IgD-negative memory B cell (primary cell): ENCODE results near the gene HIPK2. TPM values are rescaled to one million over a fixed set of nuclear protein-coding genes. Genes with fewer than 3 reads are reported as not detected.
A peak's percentile ranks its signal among the peaks of the same experiment; 100 is the strongest.
"Not testable (repeated sequence)": the region's sequence is repeated elsewhere in the genome, so short reads cannot be mapped to it uniquely, and the experiment has no call there.

Experiments used
- H3K27ac Mint-ChIP-seq, 3 donors: one replicate each; pipeline ENCODE4 v1.8.0; 2020 to 2022; ENCODE audit warnings: mild to moderate bottlenecking in 3 of 3, mixed read lengths in 3 of 3, moderate library complexity in 1 of 3
- H3K27me3 Mint-ChIP-seq: one replicate; pipeline ENCODE4 v1.8.0; 2021; ENCODE audit warnings: mixed read lengths
- H3K36me3 Mint-ChIP-seq: one replicate; pipeline ENCODE4 v1.8.0; 2020; ENCODE audit warnings: mild to moderate bottlenecking, mixed read lengths
- H3K4me1 Mint-ChIP-seq, 3 donors: one replicate each; pipeline ENCODE4 v1.8.0; 2020 to 2022; ENCODE audit warnings: mixed read lengths in 3 of 3, mild to moderate bottlenecking in 1 of 3
- H3K4me3 Mint-ChIP-seq, 4 donors: one replicate each; pipeline ENCODE4 v1.8.0; 2020 to 2022; ENCODE audit warnings: mild to moderate bottlenecking in 4 of 4, mixed read lengths in 4 of 4, moderate library complexity in 3 of 4
- H3K9me3 Mint-ChIP-seq, 3 donors: one replicate each; pipeline ENCODE4 v1.8.0; 2020 to 2021; ENCODE audit warnings: mixed read lengths in 3 of 3, mild to moderate bottlenecking in 1 of 3
- polyA plus RNA-seq: library from polyadenylated mRNA; unstranded; fragments of 300-500 nt; fragmentation: Illumina TruSeq; gene quantifications from one replicate; pipeline ENCODE4 v1.2.3, GENCODE V29; 2021

Gene HIPK2
- polyA plus RNA-seq, 1 donor from 2014 or later: 5.5 TPM

DNA sequence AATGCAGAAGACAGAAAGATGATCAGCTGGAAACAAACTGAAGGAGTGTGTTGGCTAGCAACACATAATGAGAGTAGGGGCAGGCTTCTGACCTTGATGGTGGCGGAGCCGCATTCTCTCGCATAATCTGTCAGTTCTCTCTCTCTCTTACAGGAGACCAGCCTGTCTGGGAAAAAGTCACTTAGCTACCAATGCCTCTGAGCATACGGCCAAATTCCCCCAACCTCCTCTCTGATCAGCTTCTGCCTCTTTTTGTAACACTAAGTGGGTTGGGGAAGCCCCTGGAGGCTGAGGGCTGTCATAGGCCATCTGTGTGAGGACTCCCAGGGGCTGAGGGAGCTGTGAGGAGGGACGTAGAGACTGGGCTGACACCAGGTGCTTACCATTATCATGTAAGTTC, 104.6 kb downstream of the HIPK2 start:
- peaks cover 31 to 45% (median 45%) of the 10 kb centered on the region in 3 donors for H3K4me1 Mint-ChIP-seq
- peak overlapping the region in 3 of 4 donors; percentile 23 to 82 (median 60) for H3K4me3 Mint-ChIP-seq
- H3K36me3 Mint-ChIP-seq: peaks cover 15% of the 10 kb centered on the region
- no peaks in the 10 kb centered on the region for H3K9me3 Mint-ChIP-seq
- no peaks in the 10 kb centered on the region for H3K27me3 Mint-ChIP-seq
- H3K27ac Mint-ChIP-seq: peak overlapping the region; percentile 75 to 93 (median 83)

DNA sequence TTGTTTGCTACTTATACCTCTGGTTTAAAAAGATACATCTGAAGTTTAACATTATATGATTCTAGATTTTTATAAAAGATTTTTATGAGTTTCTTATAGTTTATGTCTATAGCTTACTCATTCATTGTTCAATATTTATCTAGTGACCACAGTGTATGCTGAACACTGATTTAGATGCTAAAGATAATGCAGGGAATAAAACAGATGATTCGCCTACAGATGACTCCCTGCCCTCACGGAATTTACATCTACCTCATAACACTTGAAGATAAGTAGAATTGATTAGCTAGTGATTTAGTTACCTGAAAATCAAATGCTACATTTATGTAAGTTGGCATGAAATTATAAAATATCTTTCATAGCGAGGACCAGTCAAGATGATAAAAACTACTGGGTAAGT, 105.8 kb downstream of the HIPK2 start:
- Mint-ChIP-seq H3K4me1 (peaks cover 31 to 40% (median 38%) of the 10 kb centered on the region in 3 donors), H3K27ac (no peak overlapping the region)

DNA sequence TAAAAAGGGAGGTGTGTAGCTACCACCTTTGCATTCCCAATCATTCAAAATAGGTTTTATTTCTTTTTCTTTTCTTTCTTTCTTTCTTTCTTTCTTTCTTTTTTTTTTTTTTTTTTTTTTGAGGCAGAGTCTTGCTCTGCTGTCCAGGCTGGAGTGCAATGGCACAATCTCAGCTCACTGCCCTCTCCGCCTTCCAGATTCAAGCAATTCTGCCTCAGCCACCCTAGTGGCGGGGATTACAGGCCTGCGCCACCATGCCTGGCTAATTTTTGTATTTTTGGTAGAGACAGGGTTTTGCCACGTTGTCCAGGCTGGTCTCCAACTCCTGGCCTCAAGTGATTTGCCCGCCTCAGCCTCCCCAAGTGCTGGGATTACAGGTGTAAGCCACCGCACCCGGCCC, 107.1 kb downstream of the HIPK2 start:
- not testable (repeated sequence) for H3K27me3 Mint-ChIP-seq, H3K4me3 Mint-ChIP-seq, H3K9me3 Mint-ChIP-seq, H3K27ac Mint-ChIP-seq
- peaks cover 22 to 31% (median 31%) of the 10 kb centered on the region in 3 donors for H3K4me1 Mint-ChIP-seq
- H3K36me3 Mint-ChIP-seq: peaks cover 17% of the 10 kb centered on the region

More for the DNA sequence above, 105.8 kb downstream of the HIPK2 start:
- no peak overlapping the region for H3K4me3 Mint-ChIP-seq
- no peaks in the 10 kb centered on the region for H3K9me3 Mint-ChIP-seq
- H3K36me3 Mint-ChIP-seq: peaks cover 13% of the 10 kb centered on the region
- H3K27me3 Mint-ChIP-seq: no peaks in the 10 kb centered on the region

DNA sequence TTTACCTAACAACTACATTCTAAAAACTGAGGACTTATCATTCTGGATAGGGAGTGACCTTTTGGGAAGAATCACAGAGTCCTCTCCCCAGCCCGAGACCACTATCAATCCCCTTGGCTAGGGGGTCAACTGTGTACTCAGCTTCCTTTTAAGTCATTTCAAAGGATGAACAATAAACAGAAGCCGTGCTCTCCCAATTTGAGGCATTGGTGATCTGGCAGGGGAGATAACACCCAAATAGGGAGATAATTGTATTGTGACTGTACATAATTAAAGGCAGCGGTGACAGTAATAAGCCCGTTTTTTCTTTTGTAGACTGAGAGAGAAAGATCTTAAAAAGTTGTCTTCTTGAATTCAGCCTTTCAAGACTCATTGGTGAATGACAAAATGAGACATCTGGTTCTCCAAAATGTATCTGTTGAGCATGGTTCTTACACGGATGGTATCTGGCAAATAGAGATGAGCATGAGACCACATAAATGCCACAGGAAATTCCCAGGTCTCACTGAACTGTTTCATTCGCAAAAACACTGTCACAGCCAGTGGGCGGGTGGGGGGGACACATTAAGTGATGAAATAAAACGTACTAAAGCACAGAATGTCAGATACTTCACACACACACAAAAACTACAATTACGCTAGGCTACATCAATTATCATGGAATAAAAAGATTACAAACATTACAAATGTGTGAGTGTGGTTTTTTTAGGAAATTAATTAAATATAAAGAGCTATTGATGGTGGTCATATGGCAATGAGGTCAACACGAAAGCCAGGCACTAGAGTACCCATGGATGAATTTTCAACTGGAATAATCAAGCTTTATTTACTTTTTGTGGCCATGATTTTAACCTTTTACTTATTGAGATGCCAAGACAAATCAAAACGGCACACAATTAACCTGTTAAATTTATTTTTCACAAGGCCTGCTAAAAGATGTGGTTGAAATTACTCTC, 108.4 kb downstream of the HIPK2 start:
- Mint-ChIP-seq H3K9me3 (no peaks in the 10 kb centered on the region), H3K27me3 (no peaks in the 10 kb centered on the region), H3K4me1 (peaks cover 10 to 30% (median 30%) of the 10 kb centered on the region in 3 donors)

DNA sequence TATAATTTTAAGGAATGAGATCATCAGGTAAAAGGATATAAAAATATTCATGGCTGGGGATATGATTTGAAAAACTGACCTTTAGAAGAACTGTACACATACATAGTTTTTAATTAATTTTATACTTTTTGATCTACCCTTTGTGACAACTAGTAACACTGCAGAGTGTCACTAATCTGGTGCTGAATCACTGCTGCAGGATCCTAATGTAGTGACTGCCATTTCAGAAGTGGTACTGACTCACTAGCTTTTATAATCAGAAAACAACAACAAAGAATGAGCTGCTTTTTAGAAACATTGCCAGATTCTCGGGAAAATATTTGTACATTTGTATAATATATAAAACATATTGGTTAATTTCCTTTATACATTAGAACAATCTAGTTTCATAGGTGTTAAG, 110.4 kb downstream of the HIPK2 start:
- no peaks in the 10 kb centered on the region for H3K9me3 Mint-ChIP-seq
- H3K27me3 Mint-ChIP-seq: no peaks in the 10 kb centered on the region
- peaks cover 0 to 23% (median 22%) of the 10 kb centered on the region in 3 donors for H3K4me1 Mint-ChIP-seq
- H3K4me3 Mint-ChIP-seq: no peak overlapping the region
- peaks cover 19% of the 10 kb centered on the region for H3K36me3 Mint-ChIP-seq
- H3K27ac Mint-ChIP-seq: no peak overlapping the region

More for the DNA sequence above, 108.4 kb downstream of the HIPK2 start:
- peaks cover 18% of the 10 kb centered on the region for H3K36me3 Mint-ChIP-seq
- H3K4me3 Mint-ChIP-seq: no peak overlapping the region
- H3K27ac Mint-ChIP-seq: no peak overlapping the region

DNA sequence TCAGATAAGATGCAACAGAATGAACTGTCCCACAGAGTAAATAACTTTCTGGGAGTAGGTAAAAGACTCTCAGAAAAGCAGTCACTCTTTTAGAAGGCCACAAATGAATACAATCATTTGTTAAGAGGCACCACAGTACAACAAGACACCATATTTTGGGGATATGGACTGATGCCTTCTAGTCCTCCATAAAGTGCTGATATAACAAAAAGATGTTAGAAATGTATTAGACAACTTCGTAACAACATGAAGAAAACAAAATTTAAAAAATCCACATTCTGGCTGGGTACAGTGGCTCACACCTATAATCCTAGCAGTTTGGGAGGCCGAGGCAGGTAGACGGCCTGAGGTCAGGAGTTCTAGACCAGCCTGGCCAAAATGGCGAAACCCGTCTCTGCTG, 111.3 kb downstream of the HIPK2 start:
- Mint-ChIP-seq H3K4me1 (peaks cover 4 to 24% (median 23%) of the 10 kb centered on the region in 3 donors), H3K9me3 (no peaks in the 10 kb centered on the region), H3K36me3 (peaks cover 20% of the 10 kb centered on the region), H3K27ac (no peak overlapping the region), H3K27me3 (no peaks in the 10 kb centered on the region), H3K4me3 (no peak overlapping the region)

DNA sequence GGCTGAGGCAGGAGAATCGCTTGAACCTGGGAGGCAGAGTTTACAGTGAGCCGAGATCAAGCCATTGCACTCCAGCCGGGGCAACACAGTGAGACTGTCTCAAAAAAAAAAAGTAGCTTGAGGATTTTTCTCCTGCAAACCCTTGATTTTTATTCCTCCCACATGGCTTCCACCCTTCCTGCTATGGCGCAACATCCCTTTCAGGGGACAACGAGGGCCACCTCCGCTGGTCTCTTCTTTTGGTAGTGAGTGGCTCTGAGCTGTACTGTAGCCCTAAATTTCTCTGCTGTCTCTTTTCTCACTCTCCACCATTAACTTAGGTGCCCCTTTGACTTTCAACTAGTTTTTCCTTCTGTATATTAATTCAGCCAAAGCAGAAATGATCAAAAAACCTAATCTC, 113.4 kb downstream of the HIPK2 start:
- H3K36me3 Mint-ChIP-seq: peaks cover 21% of the 10 kb centered on the region

DNA sequence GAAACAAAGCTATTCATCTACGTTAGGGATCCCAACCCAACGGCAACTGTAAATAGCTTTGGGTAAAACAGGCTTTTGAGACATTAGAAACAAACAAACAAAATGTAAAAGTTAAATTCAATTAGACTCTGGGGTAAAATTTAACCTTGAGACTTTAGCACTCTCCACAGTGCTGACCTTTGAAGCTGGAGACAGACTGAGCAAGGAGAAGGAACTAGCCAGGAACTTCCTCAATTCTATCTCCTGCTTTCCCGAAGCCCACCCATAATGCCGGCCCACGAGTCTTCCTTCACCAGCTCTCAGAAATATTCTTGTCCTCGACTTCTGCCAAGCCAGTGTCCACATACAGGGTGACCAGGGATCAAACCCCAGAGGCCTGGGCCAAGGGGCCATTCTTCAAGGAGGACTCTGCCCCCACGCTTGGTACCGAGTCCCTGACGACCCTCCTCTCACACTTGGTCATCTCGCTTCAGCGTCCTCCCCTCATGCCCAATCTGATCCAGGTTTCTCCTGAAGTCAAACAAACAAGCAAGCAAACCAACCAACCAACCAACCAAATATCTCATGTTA, 114.1 kb downstream of the HIPK2 start:
- H3K4me1 Mint-ChIP-seq: peaks cover 14 to 25% (median 24%) of the 10 kb centered on the region in 3 donors
- H3K27ac Mint-ChIP-seq: peak overlapping the region in 2 of 3 donors; percentile 67 to 86

More for the DNA sequence above, 113.4 kb downstream of the HIPK2 start:
- H3K27me3 Mint-ChIP-seq: no peaks in the 10 kb centered on the region
- H3K9me3 Mint-ChIP-seq: no peaks in the 10 kb centered on the region
- H3K4me3 Mint-ChIP-seq: no peak overlapping the region
- peaks cover 9 to 31% (median 28%) of the 10 kb centered on the region in 3 donors for H3K4me1 Mint-ChIP-seq
- H3K27ac Mint-ChIP-seq: peak overlapping the region in 1 of 3 donors; percentile 77

DNA sequence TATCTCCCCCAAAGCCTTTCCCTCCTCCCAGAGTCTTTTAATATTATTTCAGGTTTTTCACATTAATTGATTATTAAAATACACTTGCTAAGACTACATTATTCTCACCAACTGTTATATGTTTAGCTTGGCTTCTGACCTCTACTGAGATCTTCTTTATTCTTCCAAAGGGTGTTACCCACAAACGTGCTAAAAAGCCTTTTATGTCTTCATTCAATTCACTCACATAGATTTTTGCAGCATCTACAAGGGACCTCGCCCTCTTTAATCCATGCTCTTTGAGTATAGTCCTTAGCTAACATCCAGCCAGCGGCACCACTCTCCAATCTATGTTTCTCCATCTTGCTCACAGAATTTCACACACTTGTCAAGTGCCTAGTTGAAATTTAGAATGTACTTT, 115.9 kb downstream of the HIPK2 start:
- Mint-ChIP-seq H3K36me3 (peaks cover 16% of the 10 kb centered on the region), H3K27ac (no peak overlapping the region), H3K4me3 (no peak overlapping the region), H3K4me1 (peaks cover 25 to 29% (median 26%) of the 10 kb centered on the region in 3 donors), H3K27me3 (no peaks in the 10 kb centered on the region), H3K9me3 (no peaks in the 10 kb centered on the region)

More for the DNA sequence above, 114.1 kb downstream of the HIPK2 start:
- Mint-ChIP-seq H3K36me3 (peaks cover 16% of the 10 kb centered on the region), H3K9me3 (no peaks in the 10 kb centered on the region), H3K27me3 (no peaks in the 10 kb centered on the region), H3K4me3 (peak overlapping the region in 1 of 4 donors; percentile 18)

DNA sequence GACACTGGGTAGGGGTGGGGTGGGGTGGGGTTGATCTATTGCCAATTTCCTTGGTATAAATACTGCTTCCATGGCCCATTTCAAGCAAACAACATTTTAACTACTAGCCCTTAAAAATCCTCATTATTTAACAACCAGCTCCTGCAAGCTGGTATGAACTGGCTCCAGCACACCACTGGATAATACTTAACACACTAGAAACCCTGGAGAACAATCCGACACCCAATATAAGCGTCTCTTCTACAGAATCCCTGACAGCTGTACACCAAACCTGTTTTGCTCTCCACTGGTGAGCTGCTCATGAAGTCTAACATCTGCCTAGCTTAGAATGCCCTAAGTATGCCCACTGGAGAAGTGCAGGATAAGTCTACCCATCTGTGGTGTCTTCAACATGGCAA, 116.8 kb downstream of the HIPK2 start:
- Mint-ChIP-seq H3K27ac (no peak overlapping the region), H3K4me1 (peaks cover 30 to 32% (median 31%) of the 10 kb centered on the region in 3 donors), H3K4me3 (no peak overlapping the region)

DNA sequence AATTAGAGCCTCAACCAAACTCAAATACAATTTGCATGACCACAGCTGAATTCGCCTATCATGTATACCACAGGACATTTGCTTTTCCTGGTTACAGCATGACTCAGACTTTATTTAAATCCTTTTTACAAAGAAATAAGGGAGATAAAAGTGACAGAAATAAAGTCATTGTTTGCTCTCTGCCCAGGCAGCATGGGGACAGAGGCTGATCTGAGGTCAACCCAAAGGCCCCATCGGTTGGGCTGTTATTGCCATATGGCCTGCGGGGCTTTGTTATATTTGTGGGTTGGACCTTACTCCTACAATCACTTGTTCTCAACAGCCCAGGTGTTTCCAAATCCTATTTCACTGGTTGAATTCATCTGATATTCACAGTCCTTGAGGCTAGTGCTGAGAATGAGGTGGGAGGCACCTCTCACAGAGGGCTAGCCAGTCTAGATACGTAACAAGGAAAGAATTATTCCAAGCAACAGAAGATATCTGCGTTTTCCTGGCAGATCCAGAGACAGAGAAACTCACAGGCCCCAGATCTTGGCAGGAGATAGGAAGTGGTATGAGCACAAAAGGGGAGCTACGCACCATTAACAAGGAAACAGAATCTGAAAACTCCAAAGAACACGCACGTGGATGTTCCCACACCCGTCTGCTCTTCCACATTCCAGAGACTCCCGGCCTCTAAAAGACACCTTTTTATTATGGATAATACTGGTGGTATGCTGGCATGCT, 117.3 kb downstream of the HIPK2 start:
- Mint-ChIP-seq H3K4me1 (peaks cover 30 to 34% (median 32%) of the 10 kb centered on the region in 3 donors), H3K4me3 (no peak overlapping the region), H3K27me3 (no peaks in the 10 kb centered on the region), H3K27ac (no peak overlapping the region), H3K9me3 (no peaks in the 10 kb centered on the region), H3K36me3 (peaks cover 16% of the 10 kb centered on the region)

More for the DNA sequence above, 116.8 kb downstream of the HIPK2 start:
- Mint-ChIP-seq H3K9me3 (no peaks in the 10 kb centered on the region), H3K36me3 (peaks cover 19% of the 10 kb centered on the region), H3K27me3 (no peaks in the 10 kb centered on the region)

DNA sequence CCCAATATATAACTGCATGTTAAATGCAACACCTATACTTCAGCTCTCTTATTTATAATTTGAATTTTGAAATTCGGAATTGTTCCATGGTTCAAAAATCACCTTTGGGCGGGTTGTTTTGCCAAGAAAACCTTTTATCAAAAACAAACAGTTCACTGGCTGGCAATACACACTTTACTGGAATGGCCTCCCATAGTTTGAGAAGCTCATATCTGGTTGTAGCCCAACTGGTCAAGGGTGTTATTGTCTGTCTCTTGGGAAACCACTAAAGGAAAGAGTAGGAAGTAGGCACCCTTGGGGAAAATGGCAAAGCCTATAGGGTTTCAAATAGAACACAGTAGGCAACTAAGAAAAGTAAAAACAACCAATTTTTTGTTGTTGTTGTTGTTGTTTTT, 117.9 kb downstream of the HIPK2 start:
- H3K27me3 Mint-ChIP-seq: no peaks in the 10 kb centered on the region
- H3K4me3 Mint-ChIP-seq: no peak overlapping the region
- peaks cover 33 to 34% (median 33%) of the 10 kb centered on the region in 3 donors for H3K4me1 Mint-ChIP-seq
- peaks cover 14% of the 10 kb centered on the region for H3K36me3 Mint-ChIP-seq
- no peak overlapping the region for H3K27ac Mint-ChIP-seq
- H3K9me3 Mint-ChIP-seq: no peaks in the 10 kb centered on the region

DNA sequence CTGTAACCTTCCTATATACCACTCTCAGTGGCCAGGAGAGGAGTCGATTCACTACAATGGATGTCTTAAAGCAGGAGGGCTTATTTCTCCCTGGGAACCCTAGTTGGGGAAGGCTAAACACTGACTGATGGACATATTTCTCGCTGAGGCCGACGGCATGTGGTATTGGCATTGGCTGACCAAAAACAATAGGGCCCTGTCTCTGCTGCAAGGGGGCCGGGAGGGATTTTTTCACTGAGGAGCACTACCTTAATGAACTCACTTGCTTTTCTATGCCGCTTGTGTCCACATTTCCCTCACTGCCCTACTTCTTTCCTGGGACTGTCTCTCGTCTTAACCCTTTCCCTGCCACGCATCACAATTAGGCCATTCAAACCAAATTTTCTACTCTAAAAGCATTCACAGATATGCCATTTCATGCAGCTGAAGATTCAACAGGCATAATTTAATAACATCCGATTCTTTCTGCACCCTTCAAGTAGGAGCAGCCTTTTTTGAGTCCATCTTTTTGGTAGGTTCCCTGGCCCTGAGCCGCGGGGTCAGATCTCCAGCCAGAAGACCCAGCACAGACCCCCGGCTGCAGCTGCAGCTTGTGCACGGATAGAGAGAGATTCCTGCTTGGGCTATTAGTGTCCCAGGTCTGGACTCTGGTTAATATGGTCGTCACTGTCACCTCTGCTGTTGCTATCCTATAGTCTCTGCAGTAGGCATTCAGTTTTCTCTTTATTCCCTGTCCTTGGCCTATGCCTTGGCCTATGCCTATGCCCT, 118.7 kb downstream of the HIPK2 start:
- Mint-ChIP-seq H3K36me3 (peaks cover 12% of the 10 kb centered on the region), H3K27ac (no peak overlapping the region), H3K4me1 (peaks cover 30 to 35% (median 31%) of the 10 kb centered on the region in 3 donors), H3K27me3 (no peaks in the 10 kb centered on the region), H3K4me3 (no peak overlapping the region), H3K9me3 (no peaks in the 10 kb centered on the region)

DNA sequence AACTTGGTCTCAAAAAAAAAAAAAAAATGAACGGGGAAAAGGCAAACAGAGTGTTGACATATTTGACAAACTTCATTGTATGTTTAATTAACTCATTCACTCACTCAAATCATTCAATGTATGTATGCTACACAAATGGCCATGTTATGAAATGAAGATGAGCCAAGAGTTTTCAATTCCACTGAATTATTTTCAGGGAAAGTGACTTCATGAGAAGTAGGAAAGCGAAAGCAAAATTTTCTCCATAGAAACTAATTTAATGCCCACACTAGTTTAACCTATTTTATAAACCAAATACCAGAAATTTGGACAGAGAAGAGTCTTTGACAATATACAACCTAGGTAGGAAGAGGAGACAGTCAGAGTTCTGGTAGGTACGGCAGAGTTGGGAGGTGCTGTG, 119.5 kb downstream of the HIPK2 start:
- Mint-ChIP-seq H3K27ac (no peak overlapping the region), H3K36me3 (peaks cover 12% of the 10 kb centered on the region), H3K4me3 (no peak overlapping the region), H3K4me1 (peaks cover 27 to 35% (median 33%) of the 10 kb centered on the region in 3 donors), H3K27me3 (no peaks in the 10 kb centered on the region), H3K9me3 (no peaks in the 10 kb centered on the region)
